NCI-H226 (cell line): ENCODE data around the gene FHAD1.

Source experiments
- DNase-seq: peaks from one replicate; pipeline ENCODE4 v3.0.0-alpha.2; 2015

Gene FHAD1

GRCh38 chr1:15330028-15330427 is 83.0 kb downstream of the FHAD1 start:
- DNase-seq, result no peak

- DNase-seq, result no peak
These were observed 84.2 kb downstream of the FHAD1 start for GRCh38 chr1:15331180-15331579.

- no peak for DNase-seq
These were observed 84.7 kb downstream of the FHAD1 start for GRCh38 chr1:15331734-15332133.

- no peak for DNase-seq
These were observed 85.5 kb downstream of the FHAD1 start for GRCh38 chr1:15332525-15332924.

- DNase-seq, result no peak
These were observed 86.1 kb downstream of the FHAD1 start for GRCh38 chr1:15332952-15333715.

GRCh38 chr1:15334995-15335394 is 88.0 kb downstream of the FHAD1 start:
- no peak for DNase-seq

GRCh38 chr1:15336866-15337265 is 89.8 kb downstream of the FHAD1 start:
- no peak for DNase-seq

- DNase-seq, result peak; percentile 31
These were observed 90.8 kb downstream of the FHAD1 start for GRCh38 chr1:15337656-15338402.

- DNase-seq, result no peak
These were observed 92.5 kb downstream of the FHAD1 start for GRCh38 chr1:15339570-15339969.

GRCh38 chr1:15341228-15341627 is 94.2 kb downstream of the FHAD1 start:
- DNase-seq, result no peak

- no peak for DNase-seq
These were observed 94.8 kb downstream of the FHAD1 start for GRCh38 chr1:15341634-15342407.

GRCh38 chr1:15342408-15342967 is 95.5 kb downstream of the FHAD1 start:
- no peak for DNase-seq

GRCh38 chr1:15343099-15343498 is 96.1 kb downstream of the FHAD1 start:
- no peak for DNase-seq

GRCh38 chr1:15343729-15344128 is 96.7 kb downstream of the FHAD1 start:
- DNase-seq, result no peak

- no peak for DNase-seq
These were observed 97.4 kb downstream of the FHAD1 start for GRCh38 chr1:15344380-15344779.

GRCh38 chr1:15344800-15345704 is 98.0 kb downstream of the FHAD1 start:
- DNase-seq, result no peak

GRCh38 chr1:15345705-15346345 is 98.8 kb downstream of the FHAD1 start:
- DNase-seq, result peak; percentile 63

- no peak for DNase-seq
These were observed 99.5 kb downstream of the FHAD1 start for GRCh38 chr1:15346346-15347030.

GRCh38 chr1:15347182-15347581 is 100.2 kb downstream of the FHAD1 start:
- DNase-seq, result no peak

- no peak for DNase-seq
These were observed 101.6 kb downstream of the FHAD1 start for GRCh38 chr1:15348648-15349047.

GRCh38 chr1:15349133-15349532 is 102.1 kb downstream of the FHAD1 start:
- no peak for DNase-seq
